Measurements from ENCODE around the gene ZNF652.
A peak's percentile ranks its signal among the peaks of the same experiment; 100 is the strongest.
"Not testable (repeated sequence)": the region's sequence is repeated elsewhere in the genome, so short reads cannot be mapped to it uniquely, and the experiment has no call there.

ZNF652 gene

GRCh38 chr17:49387498-49388289, 25.6 kb upstream of the ZNF652 start:
- DNase-seq (ENCODE audit: low read depth in 1 of 2, low spot score in 1 of 2): no peak

- no peak for DNase-seq (ENCODE audit: low read depth in 1 of 2, low spot score in 1 of 2)
Measured at GRCh38 chr17:49386373-49386772, 24.3 kb upstream of the ZNF652 start.

- no peak for DNase-seq (ENCODE audit: low read depth in 1 of 2, low spot score in 1 of 2)
Measured at GRCh38 chr17:49384951-49385350, 22.9 kb upstream of the ZNF652 start.

- no peak for DNase-seq (ENCODE audit: low read depth in 1 of 2, low spot score in 1 of 2)
Measured at GRCh38 chr17:49383060-49383459, 21.0 kb upstream of the ZNF652 start.

GRCh38 chr17:49382556-49382955, 20.5 kb upstream of the ZNF652 start:
- DNase-seq (ENCODE audit: low read depth in 1 of 2, low spot score in 1 of 2): no peak

GRCh38 chr17:49381793-49382192, 19.7 kb upstream of the ZNF652 start:
- DNase-seq (ENCODE audit: low read depth in 1 of 2, low spot score in 1 of 2): no peak

- DNase-seq (ENCODE audit: low read depth in 1 of 2, low spot score in 1 of 2): no peak
Measured at GRCh38 chr17:49381033-49381432, 19.0 kb upstream of the ZNF652 start.

- DNase-seq (ENCODE audit: low read depth in 1 of 2, low spot score in 1 of 2): no peak
Measured at GRCh38 chr17:49379926-49380325, 17.9 kb upstream of the ZNF652 start.

- no peak for DNase-seq (ENCODE audit: low read depth in 1 of 2, low spot score in 1 of 2)
Measured at GRCh38 chr17:49378311-49378710, 16.3 kb upstream of the ZNF652 start.

- no peak for DNase-seq (ENCODE audit: low read depth in 1 of 2, low spot score in 1 of 2)
Measured at GRCh38 chr17:49375544-49375943, 13.5 kb upstream of the ZNF652 start.

GRCh38 chr17:49373115-49373514, 11.1 kb upstream of the ZNF652 start:
- no peak for DNase-seq (ENCODE audit: low read depth in 1 of 2, low spot score in 1 of 2)

- no peak for DNase-seq (ENCODE audit: low read depth in 1 of 2, low spot score in 1 of 2)
Measured at GRCh38 chr17:49372425-49372824, 10.4 kb upstream of the ZNF652 start.

GRCh38 chr17:49370971-49371834, 9.2 kb upstream of the ZNF652 start:
- no peak for DNase-seq (ENCODE audit: low read depth in 1 of 2, low spot score in 1 of 2)

GRCh38 chr17:49369760-49370159, 7.7 kb upstream of the ZNF652 start:
- no peak for DNase-seq (ENCODE audit: low read depth in 1 of 2, low spot score in 1 of 2)

GRCh38 chr17:49369089-49369488, 7.0 kb upstream of the ZNF652 start:
- no peak for DNase-seq (ENCODE audit: low read depth in 1 of 2, low spot score in 1 of 2)

GRCh38 chr17:49365667-49366066, 3.6 kb upstream of the ZNF652 start:
- DNase-seq (ENCODE audit: low read depth in 1 of 2, low spot score in 1 of 2): no peak

- not testable (repeated sequence) for DNase-seq (ENCODE audit: low read depth in 1 of 2, low spot score in 1 of 2)
Measured at GRCh38 chr17:49365126-49365525, 3.1 kb upstream of the ZNF652 start.

- DNase-seq (ENCODE audit: low read depth in 1 of 2, low spot score in 1 of 2): no peak
Measured at GRCh38 chr17:49364119-49364518, 2.1 kb upstream of the ZNF652 start.

- no peak for DNase-seq (ENCODE audit: low read depth in 1 of 2, low spot score in 1 of 2)
Measured at GRCh38 chr17:49363251-49363650, 1.2 kb upstream of the ZNF652 start.

- no peak for DNase-seq (ENCODE audit: low read depth in 1 of 2, low spot score in 1 of 2)
Measured at GRCh38 chr17:49362723-49363117, 670 bp upstream of the ZNF652 start.

GRCh38 chr17:49361129-49361901, 735 bp downstream of the ZNF652 start:
- peak; percentile 39 to 47 for DNase-seq (ENCODE audit: low read depth in 1 of 2, low spot score in 1 of 2)

- DNase-seq (ENCODE audit: low read depth in 1 of 2, low spot score in 1 of 2): no peak
Measured at GRCh38 chr17:49360796-49361128, 1.3 kb downstream of the ZNF652 start.

All from activated CD4-positive, alpha-beta T cell treated with anti-CD3 and anti-CD28 coated beads, Interleukin-2, amount 50 U/mL, for 24 hours (primary cell).